SK-N-SH (cell line): ENCODE measurements around the gene AHNAK2. TPM values are rescaled to one million over a fixed set of nuclear protein-coding genes. Genes with fewer than 3 reads are reported as not detected.
"Not testable (repeated sequence)": the region's sequence is repeated elsewhere in the genome, so short reads cannot be mapped to it uniquely, and the experiment has no call there.

Source experiments
- CTCF ChIA-PET: fragments of 300-600, 350-600 bp; formaldehyde crosslinking; extraction: SDS; loops from one replicate; lab custom pipeline; 2021; lab: Yijun Ruan, JAX
- POLR2A ChIA-PET: fragments of 350-600 bp; sonication (Branson Sonifier 250); formaldehyde crosslinking; extraction: SDS; loops from one replicate; lab custom pipeline; 2020; ENCODE audit warnings: antibody characterized with exemption, inconsistent platforms; lab: Yijun Ruan, JAX
- DNase-seq: peaks from one replicate; pipeline ENCODE4 v3.0.0; 2012
- H2AFZ ChIP-seq: fragments of 200-600 bp; sonication (generic); 2 replicates; pipeline ENCODE4 v1.8.1; 2016; ENCODE audit warnings: antibody characterized with exemption, mild to moderate bottlenecking, low read depth
- H3F3A ChIP-seq: fragments of 200-600 bp; sonication (generic); replicated peaks from 2 replicates; pipeline ENCODE3; 2016; ENCODE audit warnings: antibody characterized with exemption, mild to moderate bottlenecking; ENCODE audit not compliant: insufficient read depth
- H3K27ac ChIP-seq, 2 experiments: fragments of 200-500 bp in 1 of 2; fragments of 200-600 bp in 1 of 2; sonication (Bioruptor generic) in 1 of 2; sonication (generic), shearing (Covaris generic) in 1 of 2; 2 replicates each; pipeline versions ENCODE4 v1.5.1 to v1.6.1; 2014 to 2016; ENCODE audit warnings: low read depth in 2 of 2, inconsistent platforms in 1 of 2, low read length in 1 of 2, mild to moderate bottlenecking in 1 of 2, mixed read lengths in 1 of 2
- H3K27me3 ChIP-seq: fragments of 200-600 bp; sonication (generic), shearing (Covaris generic); 2 replicates; pipeline ENCODE4 v1.6.1; 2016; ENCODE audit warnings: mixed run types; ENCODE audit not compliant: insufficient read depth
- H3K36me3 ChIP-seq, 2 experiments: fragments of 200-500 bp in 1 of 2; fragments of 200-600 bp in 1 of 2; sonication (Bioruptor generic) in 1 of 2; sonication (generic) in 1 of 2; replicated peaks in 1 of 2; 2 replicates each; pipeline versions ENCODE3 to v1.5.1; 2014 to 2016; ENCODE audit warnings: low read length in 1 of 2, mild to moderate bottlenecking in 1 of 2; ENCODE audit not compliant: insufficient read depth in 2 of 2, control insufficient read depth in 1 of 2
- H3K4me1 ChIP-seq, 2 experiments: fragments of 200-500 bp in 1 of 2; fragments of 200-600 bp in 1 of 2; sonication (Bioruptor generic) in 1 of 2; sonication (generic), shearing (Covaris generic) in 1 of 2; 2 replicates each; pipeline versions ENCODE4 v1.5.1 to v1.6.1; 2014 to 2016; ENCODE audit warnings: low read depth in 1 of 2, low read length in 1 of 2, mixed run types in 1 of 2; ENCODE audit not compliant: insufficient read depth in 2 of 2, control insufficient read depth in 1 of 2
- H3K4me2 ChIP-seq: fragments of 200-600 bp; sonication (generic), shearing (Covaris generic); 2 replicates; pipeline ENCODE4 v1.6.1; 2017; ENCODE audit warnings: mixed run types
- H3K4me3 ChIP-seq, 2 experiments: fragments of 200-500 bp in 1 of 2; fragments of 200-600 bp in 1 of 2; sonication (Bioruptor generic) in 1 of 2; sonication (generic), shearing (Covaris generic) in 1 of 2; 2 replicates each; pipeline versions ENCODE4 v1.5.1 to v1.8.1; 2014 to 2016; ENCODE audit warnings: low read depth in 2 of 2, inconsistent platforms in 1 of 2, low read length in 1 of 2, mild to moderate bottlenecking in 1 of 2, mixed read lengths in 1 of 2, moderate library complexity in 1 of 2
- H3K79me2 ChIP-seq: fragments of 200-600 bp; sonication (generic); 2 replicates; pipeline ENCODE4 v1.8.1; 2017; ENCODE audit warnings: mild to moderate bottlenecking; ENCODE audit not compliant: insufficient read depth
- H3K9ac ChIP-seq: fragments of 200-600 bp; sonication (generic); 2 replicates; pipeline ENCODE4 v1.6.1; 2017; ENCODE audit warnings: mixed run types
- H3K9me2 ChIP-seq: fragments of 200-600 bp; sonication (generic); 2 replicates; pipeline ENCODE4 v1.6.1; 2017; ENCODE audit warnings: mixed run types
- H3K9me3 ChIP-seq: fragments of 200-600 bp; sonication (generic); 2 replicates; pipeline ENCODE4 v1.6.1; 2017; ENCODE audit warnings: mixed run types, mild to moderate bottlenecking, moderate library complexity
- H4K20me1 ChIP-seq: fragments of 200-600 bp; sonication (generic); 2 replicates; pipeline ENCODE4 v1.6.1; 2017; ENCODE audit warnings: mild to moderate bottlenecking, mixed run types; ENCODE audit not compliant: insufficient read depth
- EP300 ChIP-seq, 2 experiments: IDR thresholded peaks; 2 replicates each; pipeline versions ENCODE4 v1.4.0 to v1.6.1; 2012; ENCODE audit warnings: borderline replicate concordance in 1 of 2, low read depth in 1 of 2, low read length in 1 of 2
- GABPA ChIP-seq: IDR thresholded peaks from 2 replicates; pipeline ENCODE4 v1.4.0; 2012; ENCODE audit warnings: low read depth, mild to moderate bottlenecking
- JUND ChIP-seq: IDR thresholded peaks from 2 replicates; pipeline ENCODE4 v1.4.0; 2012
- MXI1 ChIP-seq: IDR thresholded peaks from 2 replicates; pipeline ENCODE4 v1.6.1; 2012; ENCODE audit warnings: mild to moderate bottlenecking, low read depth, low read length, improper control_type of control experiment
- NRF1 ChIP-seq: IDR thresholded peaks from 2 replicates; pipeline ENCODE4 v1.6.1; 2012; ENCODE audit warnings: low read depth, mild to moderate bottlenecking, low read length
- RXRA ChIP-seq: IDR thresholded peaks from 2 replicates; pipeline ENCODE4 v1.4.0; 2012; ENCODE audit warnings: low read depth, mild to moderate bottlenecking, borderline replicate concordance
- TCF12 ChIP-seq: IDR thresholded peaks from 2 replicates; pipeline ENCODE4 v1.4.0; 2012
- USF2 ChIP-seq: fragments of 150-350 bp; IDR thresholded peaks from 2 replicates; pipeline ENCODE4 v1.6.1; 2017; ENCODE audit warnings: antibody characterized with exemption, low read length, low read depth, borderline replicate concordance
- ZBTB33 ChIP-seq: IDR thresholded peaks from 2 replicates; pipeline ENCODE4 v1.4.0; 2012; ENCODE audit warnings: low read depth, borderline replicate concordance
- WGBS: methylation state at CpG from one replicate; pipeline ENCODE4 v1.1.6; 2017; ENCODE audit warnings: low lambda C conversion rate; 5-methylcytosine and 5-hydroxymethylcytosine counted together
- polyA plus RNA-seq, 3 experiments: library from polyadenylated mRNA; depleted of rRNA; stranded (reverse); fragments of >200 nt; gene quantifications; 2 replicates each; pipeline ENCODE4 v1.2.3, GENCODE V29; 2012

AHNAK2 gene
- polyA plus RNA-seq, 1 of the 3 experiments (the other 2 are of a cell fraction) = 33.5 TPM

GRCh38 chr14:104919993-104920315, 58.2 kb downstream of the AHNAK2 start:
- Histone ChIP-seq H3K36me3 (no peaks in the 10 kb centered on the region), H3K27ac (no peak overlapping the region)
- CTCF ChIA-PET = interaction anchor here (1.3 kb wide), 1 partner anchor 24 kb away, joined by 3 read pairs; no protein-coding TSS in a partner anchor
- 43% methylated on average over 3 of the region's 3 CpGs for WGBS
- TF ChIP-seq NRF1 = no peak
- no peak for TF ChIP-seq TCF12
- no peak for TF ChIP-seq RXRA
- TF ChIP-seq EP300 (IDR thresholded peaks at IDR 0.05; ENCODE audit: borderline replicate concordance in 1 of 2, low read depth in 1 of 2, low read length in 1 of 2) = no peak
- TF ChIP-seq MXI1 = no peak
- TF ChIP-seq ZBTB33 = no peak
- TF ChIP-seq USF2 = no peak
- no peak for TF ChIP-seq JUND
- TF ChIP-seq GABPA = no peak
- TF ChIP-seq, all 33 proteins: peak for 0
- Histone ChIP-seq H3K9ac (no peak overlapping the region), H3K4me2 (no peak overlapping the region), H3K9me2 (no peaks in the 10 kb centered on the region), H3K27me3 (peaks cover 6% of the 10 kb centered on the region; the same call in 1 of the 2 replicates), H3K4me3 (no peak overlapping the region), H3F3A (no peaks in the 10 kb centered on the region), H3K9me3 (no peaks in the 10 kb centered on the region), H3K79me2 (no peaks in the 10 kb centered on the region), H3K4me1 (no peaks in the 10 kb centered on the region; a peak in 1 of 4 replicates), H4K20me1 (no peaks in the 10 kb centered on the region), H2AFZ (no peak overlapping the region)
- DNase-seq = no peak
- POLR2A ChIA-PET = no interaction called here

GRCh38 chr14:104919152-104919992, 58.8 kb downstream of the AHNAK2 start:
- H3K9me3 ChIP-seq, H4K20me1 ChIP-seq, H3K79me2 ChIP-seq, H3F3A ChIP-seq, H3K9me2 ChIP-seq, H3K27ac ChIP-seq, DNase-seq, H3K36me3 ChIP-seq, H3K4me2 ChIP-seq, H3K27me3 ChIP-seq, H3K9ac ChIP-seq, POLR2A ChIA-PET, H3K4me3 ChIP-seq, H2AFZ ChIP-seq, H3K4me1 ChIP-seq: not testable (repeated sequence)
- CTCF ChIA-PET = interaction anchor here (0.6 to 1.3 kb wide), 2 partner anchors 12 to 23 kb away, joined by 3 read pairs; no protein-coding TSS in a partner anchor
- WGBS = 70% methylated on average over 12 of the region's 12 CpGs
